RWPE1 (cell line): ENCODE results near the gene WASF2.
A peak's percentile ranks its signal among the peaks of the same experiment; 100 is the strongest.
"Not testable (repeated sequence)": the region's sequence is repeated elsewhere in the genome, so short reads cannot be mapped to it uniquely, and the experiment has no call there.

ENCODE experiments used
- CTCF ChIA-PET: fragments of 350-600 bp; sonication (Branson Sonifier 250); formaldehyde crosslinking; extraction: SDS; loops from one replicate; lab custom pipeline; 2021; lab: Yijun Ruan, JAX
- POLR2A ChIA-PET: fragments of 400-600 bp; formaldehyde crosslinking; extraction: SDS; loops from one replicate; lab custom pipeline; 2020; ENCODE audit warnings: antibody characterized with exemption; ENCODE audit not compliant: low non-redundant PET; lab: Yijun Ruan, JAX
- DNase-seq: peaks from one replicate; pipeline ENCODE4 v3.0.0; 2012; ENCODE audit warnings: low spot score
- H3K27ac ChIP-seq: fragments of 450-650 bp; 2 replicates; pipeline ENCODE4 v1.5.1; 2017
- CTCF ChIP-seq: fragments of 450-650 bp; conservative IDR thresholded peaks from 2 replicates; pipeline ENCODE4 v1.5.1; 2017; ENCODE audit warnings: low read depth, mild to moderate bottlenecking

The WASF2 gene

GRCh38 chr1:27489973-27490741 lies at the start of gene WASF2:
Gene WASF2, minus strand, starts transcription at chr1:27490167. Its CDS starts 61,277 bp downstream, at chr1:27428890.
- peak within 1 kb of the TSS; percentile 95 for H3K27ac ChIP-seq
- peak; percentile 96 for DNase-seq
- ChIA-PET CTCF (interaction anchor here (0.6 to 1.7 kb wide), 2 partner anchors 41 to 67 kb away, joined by 3 to 5 read pairs; no protein-coding TSS in a partner anchor), POLR2A (interaction anchor here (0.7 to 1.3 kb wide), 3 partner anchors 36 to 52 kb away, joined by 3 to 7 read pairs (median 4); no protein-coding TSS in a partner anchor)
- TF ChIP-seq CTCF: no peak

- DNase-seq: peak; percentile 75
- POLR2A ChIA-PET: no interaction called here
- TF ChIP-seq CTCF: no peak
- H3K27ac ChIP-seq: peak overlapping the region; percentile 99
- CTCF ChIA-PET: no interaction called here
Observed at GRCh38 chr1:27538793-27539192, 48.8 kb upstream of the WASF2 start.

GRCh38 chr1:27538305-27538676 lies 48.3 kb upstream of the WASF2 start:
- peak overlapping the region; percentile 99 for H3K27ac ChIP-seq
- CTCF ChIA-PET, DNase-seq, POLR2A ChIA-PET: not testable (repeated sequence)

GRCh38 chr1:27536767-27537166 lies 46.8 kb upstream of the WASF2 start:
- TF ChIP-seq CTCF: no peak
- POLR2A ChIA-PET: interaction anchor here (0.6 kb wide), 1 partner anchor 39 kb away, joined by 7 read pairs; no protein-coding TSS in a partner anchor
- H3K27ac ChIP-seq: peak overlapping the region; percentile 99
- DNase-seq: no peak
- CTCF ChIA-PET: interaction anchor here (0.6 kb wide), 1 partner anchor 55 kb away, joined by 3 read pairs; no protein-coding TSS in a partner anchor

- no peak for TF ChIP-seq CTCF
- CTCF ChIA-PET: interaction anchor here (0.6 kb wide), 2 partner anchors 37 to 54 kb away, joined by 3 to 5 read pairs; no protein-coding TSS in a partner anchor
- DNase-seq: no peak
- POLR2A ChIA-PET: no interaction called here
- H3K27ac ChIP-seq: peak overlapping the region; percentile 99
Observed at GRCh38 chr1:27536010-27536757, 46.2 kb upstream of the WASF2 start.

GRCh38 chr1:27535386-27535785 lies 45.4 kb upstream of the WASF2 start:
- ChIA-PET CTCF (interaction anchor here (0.6 to 1.4 kb wide), 2 partner anchors 22 to 37 kb away, joined by 3 to 5 read pairs; no protein-coding TSS in a partner anchor), POLR2A (no interaction called here)
- H3K27ac ChIP-seq: peak overlapping the region; percentile 99
- TF ChIP-seq CTCF: no peak
- DNase-seq: no peak
